Neutrophil (primary cell): Measurements from ENCODE around the gene TGM1.

ENCODE experiments used
- H3K27ac ChIP-seq: fragments of 200-600 bp; sonication (generic); 2 replicates; pipeline ENCODE4 v1.5.1; 2016; ENCODE audit warnings: mild to moderate bottlenecking, moderate library complexity
- H3K27me3 ChIP-seq: fragments of 200-600 bp; sonication (generic); 2 replicates; pipeline ENCODE4 v1.6.0; 2016; ENCODE audit warnings: mild to moderate bottlenecking
- H3K36me3 ChIP-seq: fragments of 200-600 bp; sonication (generic); 2 replicates; pipeline ENCODE4 v1.5.1; 2017
- H3K4me1 ChIP-seq, 2 experiments: fragments of 200-600 bp in 1 of 2; sonication (generic) in 1 of 2; 1 replicate in 1 of 2; 2 replicates in 1 of 2; pipeline versions ENCODE4 v1.5.1 to v1.6.1; 2013 to 2016; ENCODE audit warnings: low read depth in 1 of 2, low read length in 1 of 2, mild to moderate bottlenecking in 1 of 2, moderate library complexity in 1 of 2; ENCODE audit not compliant: control insufficient read depth in 1 of 2, insufficient read depth in 1 of 2
- H3K4me3 ChIP-seq, 2 experiments: fragments of 200-600 bp in 1 of 2; sonication (generic) in 1 of 2; 1 replicate in 1 of 2; 2 replicates in 1 of 2; pipeline ENCODE4 v1.5.1; 2013 to 2016; ENCODE audit warnings: low read depth in 1 of 2, low read length in 1 of 2, mild to moderate bottlenecking in 1 of 2, moderate library complexity in 1 of 2
- H3K9me3 ChIP-seq: fragments of 200-600 bp; sonication (generic); 2 replicates; pipeline ENCODE4 v1.5.1; 2016
- TF ChIP-seq, protein P1 (sequence below): fragments of 200-600 bp; sonication (generic); IDR thresholded peaks from 2 replicates; pipeline ENCODE4 v1.5.1; 2016; ENCODE audit warnings: antibody characterized with exemption

Gene TGM1

DNA sequence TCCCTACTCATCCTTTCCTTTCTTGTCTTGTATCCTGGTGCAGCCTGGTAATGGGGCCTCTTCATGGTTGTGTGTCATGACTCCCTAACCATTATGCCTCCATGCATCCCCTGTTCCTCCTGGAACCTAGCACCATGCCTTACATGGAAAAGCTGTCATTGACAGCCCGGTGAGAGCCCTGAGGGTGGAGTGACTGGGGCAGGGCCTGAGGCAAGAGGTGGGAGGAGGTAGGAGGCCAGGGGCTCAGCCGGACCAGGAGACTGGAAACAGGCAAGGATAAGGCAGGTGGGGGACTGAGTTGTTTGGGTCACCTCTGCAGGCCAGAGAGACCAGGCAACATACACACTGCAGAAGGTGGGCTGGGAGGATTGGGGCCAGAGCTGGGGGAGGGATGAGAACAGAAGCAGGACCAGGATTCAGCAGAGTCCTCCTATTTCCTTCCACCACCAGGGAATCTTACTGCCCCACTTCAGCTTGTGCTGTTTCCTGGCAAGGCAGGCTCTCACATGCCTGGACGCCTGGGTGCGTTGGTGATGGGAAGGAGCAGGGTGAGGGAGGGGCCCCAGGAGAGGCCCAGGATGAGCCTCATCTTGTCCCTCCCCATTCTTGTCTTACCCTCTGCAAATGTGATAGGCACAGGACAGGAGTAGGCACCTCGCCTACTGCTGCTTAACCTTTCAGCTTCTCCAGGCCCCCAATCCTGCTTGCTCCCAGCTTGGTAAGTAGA lies 46.7 kb upstream of the TGM1 start, which contains the start of gene LTB4R2:
Gene LTB4R2, plus strand, starts transcription at position 603 of the 727 bp plus-strand sequence. CDS start 525 bp downstream, outside the sequence.
- TF ChIP-seq, protein P1, sequence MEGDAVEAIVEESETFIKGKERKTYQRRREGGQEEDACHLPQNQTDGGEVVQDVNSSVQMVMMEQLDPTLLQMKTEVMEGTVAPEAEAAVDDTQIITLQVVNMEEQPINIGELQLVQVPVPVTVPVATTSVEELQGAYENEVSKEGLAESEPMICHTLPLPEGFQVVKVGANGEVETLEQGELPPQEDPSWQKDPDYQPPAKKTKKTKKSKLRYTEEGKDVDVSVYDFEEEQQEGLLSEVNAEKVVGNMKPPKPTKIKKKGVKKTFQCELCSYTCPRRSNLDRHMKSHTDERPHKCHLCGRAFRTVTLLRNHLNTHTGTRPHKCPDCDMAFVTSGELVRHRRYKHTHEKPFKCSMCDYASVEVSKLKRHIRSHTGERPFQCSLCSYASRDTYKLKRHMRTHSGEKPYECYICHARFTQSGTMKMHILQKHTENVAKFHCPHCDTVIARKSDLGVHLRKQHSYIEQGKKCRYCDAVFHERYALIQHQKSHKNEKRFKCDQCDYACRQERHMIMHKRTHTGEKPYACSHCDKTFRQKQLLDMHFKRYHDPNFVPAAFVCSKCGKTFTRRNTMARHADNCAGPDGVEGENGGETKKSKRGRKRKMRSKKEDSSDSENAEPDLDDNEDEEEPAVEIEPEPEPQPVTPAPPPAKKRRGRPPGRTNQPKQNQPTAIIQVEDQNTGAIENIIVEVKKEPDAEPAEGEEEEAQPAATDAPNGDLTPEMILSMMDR: no peak
- Histone ChIP-seq H3K9me3 (no peaks in the 10 kb centered on the region), H3K36me3 (peaks cover 33% of the 10 kb centered on the region), H3K27ac (peak within 1 kb of the TSS; percentile 97), H3K4me1 (peaks cover 71 to 75% of the 10 kb centered on the region in 2 experiments), H3K27me3 (no peaks in the 10 kb centered on the region), H3K4me3 (peak within 1 kb of the TSS; percentile 74 to 86)

DNA sequence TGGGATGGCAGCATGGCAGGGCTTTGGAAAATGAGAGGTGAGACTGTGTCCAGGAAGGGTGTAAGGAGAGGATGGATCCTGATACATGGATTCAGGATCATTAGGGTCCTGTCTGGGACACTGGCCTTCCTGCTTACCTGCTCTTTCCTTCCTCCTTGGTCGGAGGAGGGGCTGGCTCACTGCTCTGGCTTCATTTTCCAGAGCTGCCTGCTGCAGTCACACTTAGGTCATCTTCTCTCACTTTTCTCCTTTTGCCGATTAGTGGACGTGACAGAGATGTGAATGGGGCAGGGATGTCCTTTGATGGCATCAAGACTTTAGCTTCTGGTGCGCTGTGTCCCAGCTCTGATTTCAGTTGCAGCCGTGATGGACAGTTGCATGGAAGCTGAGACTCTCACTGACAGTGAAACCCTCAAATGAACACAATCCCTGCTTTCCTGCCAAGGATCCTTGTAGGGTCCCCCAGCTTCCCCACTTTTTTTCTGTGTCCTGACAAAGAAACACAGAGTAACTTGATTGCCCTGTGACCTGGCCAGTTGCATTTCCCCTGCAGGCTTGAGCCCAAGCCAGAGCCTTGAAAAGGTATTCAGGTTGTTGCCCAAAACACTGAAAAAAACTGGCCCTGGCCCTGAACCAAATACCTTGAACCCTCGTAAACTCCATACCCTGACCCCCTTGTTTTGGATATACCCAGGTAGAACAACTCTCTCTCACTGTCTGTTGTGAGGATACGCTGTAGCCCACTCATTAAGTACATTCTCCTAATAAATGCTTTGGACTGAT lies 45.6 kb upstream of the TGM1 start:
- TF ChIP-seq, protein P1: no peak
- Histone ChIP-seq H3K9me3 (no peaks in the 10 kb centered on the region), H3K4me1 (peaks cover 59 to 64% of the 10 kb centered on the region in 2 experiments), H3K27ac (peak overlapping the region; percentile 97), H3K36me3 (peaks cover 44% of the 10 kb centered on the region), H3K4me3 (peak overlapping the region in 1 of 2 experiments; percentile 86), H3K27me3 (no peaks in the 10 kb centered on the region)

DNA sequence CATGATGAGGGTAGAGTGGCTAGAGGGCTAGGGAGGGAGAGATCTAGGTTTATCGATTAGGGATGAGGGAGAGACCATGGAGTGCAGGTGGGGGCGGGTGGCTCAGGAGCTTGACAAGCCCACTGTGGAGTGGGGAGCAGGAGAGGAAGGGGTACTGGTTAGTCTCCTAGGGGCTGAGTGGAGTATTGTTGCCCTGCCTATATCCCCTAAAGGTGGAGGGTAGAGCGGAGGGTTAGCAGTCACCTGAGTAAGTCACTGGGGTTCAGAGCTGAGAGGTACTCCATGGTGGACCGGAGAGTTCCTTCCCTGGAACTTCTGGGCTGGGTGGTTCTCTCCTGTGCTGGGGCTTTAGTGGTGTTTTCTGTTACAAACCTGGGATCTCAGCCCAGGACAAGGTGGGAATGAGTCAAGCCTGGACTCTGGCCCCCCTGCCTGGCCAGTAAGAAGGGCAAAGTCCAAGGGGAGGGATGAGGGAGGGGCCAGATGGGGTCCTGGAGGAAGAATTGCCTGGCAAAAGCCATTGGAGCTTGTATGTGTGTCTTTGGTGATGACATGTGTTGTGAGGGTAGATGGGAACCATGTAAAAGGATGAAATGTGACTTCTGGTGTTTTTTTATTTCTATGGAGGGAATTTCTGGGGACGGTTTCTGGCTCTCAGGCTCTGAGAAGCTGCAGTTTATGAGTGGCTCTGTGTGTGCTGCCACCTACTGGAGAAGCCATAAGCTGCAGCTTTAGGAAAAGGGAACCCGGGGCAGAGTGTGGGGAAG lies 44.8 kb upstream of the TGM1 start, which contains the start of gene CIDEB:
Gene CIDEB, minus strand, starts transcription at position 403 of the 767 bp plus-strand sequence. Its CDS starts 119 bp downstream, at position 284.
- Histone ChIP-seq H3K4me3 (peak within 1 kb of the TSS in 1 of 2 experiments; percentile 86), H3K27ac (peak within 1 kb of the TSS; percentile 97), H3K4me1 (peaks cover 51 to 56% of the 10 kb centered on the region in 2 experiments), H3K36me3 (peaks cover 47% of the 10 kb centered on the region), H3K9me3 (no peaks in the 10 kb centered on the region), H3K27me3 (no peaks in the 10 kb centered on the region)
- TF ChIP-seq, protein P1: peak; percentile 97

DNA sequence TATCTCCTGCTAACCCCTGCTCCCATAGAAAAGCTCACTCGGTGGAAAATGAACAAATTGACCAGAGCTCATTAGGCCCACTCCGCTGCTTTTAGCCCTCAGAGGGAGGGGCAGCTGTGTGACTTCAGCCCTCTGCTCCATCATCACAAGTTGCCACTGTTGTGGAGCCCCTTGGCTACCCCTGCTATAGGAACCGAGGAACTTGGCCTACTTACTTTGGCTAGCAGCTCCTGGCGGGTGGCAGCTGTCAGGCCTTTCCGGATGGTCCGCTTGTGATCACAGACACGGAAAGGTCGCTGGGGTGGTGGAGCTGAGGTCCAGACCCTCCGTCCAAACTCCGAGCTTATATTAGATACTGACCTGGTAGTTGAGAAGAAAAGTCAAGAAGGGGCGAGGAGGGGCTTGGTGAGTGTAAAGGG lies 44.2 kb upstream of the TGM1 start:
- no peaks in the 10 kb centered on the region for H3K27me3 ChIP-seq
- TF ChIP-seq, protein P1: no peak
- H3K36me3 ChIP-seq: peaks cover 48% of the 10 kb centered on the region
- H3K27ac ChIP-seq: peak overlapping the region; percentile 97
- no peaks in the 10 kb centered on the region for H3K9me3 ChIP-seq
- no peak overlapping the region for H3K4me3 ChIP-seq
- peaks cover 45 to 50% of the 10 kb centered on the region in 2 experiments for H3K4me1 ChIP-seq

DNA sequence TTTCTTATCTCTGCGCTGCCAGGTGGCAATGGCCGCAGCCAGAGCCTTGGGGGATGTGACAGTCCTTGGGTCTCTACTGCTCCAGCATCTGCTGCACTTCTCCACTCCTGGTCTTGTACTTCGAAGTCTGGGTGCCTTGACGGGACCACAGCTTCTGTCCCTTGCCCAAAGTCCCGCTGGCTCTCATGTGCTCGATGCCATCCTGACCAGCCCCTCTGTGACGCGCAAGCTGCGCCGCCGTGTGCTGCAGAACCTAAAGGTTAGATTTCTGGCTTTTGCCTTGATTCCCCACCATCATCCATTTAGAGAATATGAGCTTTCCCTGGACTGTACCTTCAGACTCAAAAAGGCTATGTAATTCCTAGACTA lies 41.0 kb upstream of the TGM1 start:
- Histone ChIP-seq H3K4me1 (peaks cover 32 to 41% of the 10 kb centered on the region in 2 experiments), H3K9me3 (no peaks in the 10 kb centered on the region), H3K36me3 (peaks cover 48% of the 10 kb centered on the region), H3K4me3 (no peak overlapping the region), H3K27ac (peak overlapping the region; percentile 9), H3K27me3 (no peaks in the 10 kb centered on the region)
- TF ChIP-seq, protein P1: no peak
